Esophagus muscularis mucosa (tissue), 3 donors: ENCODE measurements around the gene ICA1L.

Experiments used
- CTCF ChIP-seq, 3 experiments: fragments of 200-600 bp in 2 of 3; fragments of 450-650 bp in 1 of 3; sonication (generic) in 2 of 3; IDR thresholded peaks; one replicate each; pipeline ENCODE4 v1.5.1; 2017 to 2019; ENCODE audit warnings: antibody characterized with exemption in 3 of 3, mild to moderate bottlenecking in 2 of 3, moderate library complexity in 1 of 3
- POLR2AphosphoS5 ChIP-seq, 2 donors: sonication (generic); formaldehyde crosslinking; IDR thresholded peaks; one replicate each; pipeline ENCODE4 v1.6.1; 2017; ENCODE audit warnings: antibody characterized with exemption in 2 of 2

DNA sequence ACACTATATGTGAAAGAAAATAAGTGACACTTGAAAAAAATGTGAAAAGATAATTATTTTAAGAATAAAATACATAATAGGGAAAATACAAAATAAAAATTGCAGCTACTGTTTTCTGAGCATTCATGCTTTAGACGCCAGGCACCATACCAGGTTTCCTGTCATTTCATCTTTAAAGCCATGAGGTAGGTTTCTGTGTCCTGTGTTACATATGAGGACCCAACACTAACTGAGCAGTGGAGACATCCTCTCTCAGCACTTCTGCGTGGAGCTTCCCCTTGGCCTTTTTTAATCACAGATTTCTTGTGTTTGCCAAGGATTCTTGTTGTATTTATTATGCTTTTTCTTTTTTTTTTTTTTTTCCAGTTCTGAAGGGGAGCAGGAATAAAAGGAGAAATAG, 119.5 kb downstream of the ICA1L start:
- no peak for TF ChIP-seq CTCF (IDR thresholded peaks at IDR 0.05)
- TF ChIP-seq POLR2AphosphoS5 (IDR thresholded peaks at IDR 0.05), result no peak
